ENCODE results near the gene NEO1.

Gene NEO1

DNA sequence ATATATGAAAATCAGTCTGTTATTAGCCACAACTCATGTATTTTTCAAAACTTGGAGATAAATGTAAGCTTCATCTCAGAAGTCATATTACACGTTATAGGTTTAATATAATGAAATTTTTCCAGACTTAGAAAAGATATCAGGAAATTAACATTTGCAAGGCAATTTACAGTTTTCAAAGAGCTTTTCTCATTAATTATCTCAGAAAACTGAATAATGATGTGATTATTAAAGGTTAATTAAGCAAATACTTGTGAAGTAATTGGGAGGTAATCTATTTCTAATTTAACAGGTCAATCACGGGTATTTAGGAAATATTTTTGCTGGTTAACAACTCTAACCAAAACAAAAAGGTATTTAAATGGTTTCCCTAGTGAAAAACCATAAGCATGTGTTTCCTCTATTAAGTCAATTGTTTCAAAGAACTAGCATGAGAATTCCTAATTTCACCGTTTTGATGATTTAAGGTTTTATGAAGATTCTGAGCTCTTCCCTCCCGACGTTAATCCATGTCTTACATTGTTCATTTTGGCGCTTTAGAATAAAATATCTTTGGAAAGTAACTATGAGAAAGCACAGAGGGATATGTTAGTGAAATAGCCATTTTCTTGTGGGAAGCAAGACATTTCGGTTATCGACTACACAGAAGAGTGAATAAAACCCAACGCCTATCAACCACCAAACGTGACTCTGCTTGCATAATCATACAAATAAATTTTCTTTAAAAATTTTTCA is 1.5 kb upstream of the NEO1 start:
- Mint-ChIP-seq H3K4me1 (peaks cover 6% of the 10 kb centered on the region), H3K36me3 (no peaks in the 10 kb centered on the region), H3K4me3 (peak overlapping the region; percentile 77), H3K27me3 (no peaks in the 10 kb centered on the region), H3K27ac (no peak overlapping the region), H3K9me3 (no peaks in the 10 kb centered on the region)
- no peak for ATAC-seq

DNA sequence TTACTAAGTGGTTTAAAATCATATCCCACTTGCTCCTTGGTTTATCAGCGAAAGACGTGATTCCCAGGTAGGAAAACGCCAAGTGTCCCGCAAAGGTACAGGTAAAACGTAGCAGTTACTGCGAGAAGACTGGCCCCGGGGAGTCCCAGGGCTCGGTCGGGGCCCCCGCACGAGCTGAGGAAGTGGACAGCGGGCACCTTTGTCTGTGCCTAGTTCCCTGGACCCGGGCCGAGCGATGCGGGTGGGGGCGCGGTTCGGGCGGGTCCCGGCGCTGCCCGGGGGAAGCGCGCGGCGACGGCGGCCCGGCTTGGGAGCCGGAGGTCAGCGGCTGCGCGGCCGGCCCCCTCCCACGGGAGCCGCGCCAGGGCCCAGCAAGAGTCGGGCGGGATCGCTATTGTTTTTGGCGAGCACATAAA is 864 bp upstream of the NEO1 start:
- Mint-ChIP-seq H3K27me3 (no peaks in the 10 kb centered on the region), H3K4me1 (peaks cover 6% of the 10 kb centered on the region), H3K9me3 (no peaks in the 10 kb centered on the region), H3K27ac (peak overlapping the region; percentile 11), H3K4me3 (peak overlapping the region; percentile 81), H3K36me3 (no peaks in the 10 kb centered on the region)
- peak; percentile 17 for ATAC-seq

DNA sequence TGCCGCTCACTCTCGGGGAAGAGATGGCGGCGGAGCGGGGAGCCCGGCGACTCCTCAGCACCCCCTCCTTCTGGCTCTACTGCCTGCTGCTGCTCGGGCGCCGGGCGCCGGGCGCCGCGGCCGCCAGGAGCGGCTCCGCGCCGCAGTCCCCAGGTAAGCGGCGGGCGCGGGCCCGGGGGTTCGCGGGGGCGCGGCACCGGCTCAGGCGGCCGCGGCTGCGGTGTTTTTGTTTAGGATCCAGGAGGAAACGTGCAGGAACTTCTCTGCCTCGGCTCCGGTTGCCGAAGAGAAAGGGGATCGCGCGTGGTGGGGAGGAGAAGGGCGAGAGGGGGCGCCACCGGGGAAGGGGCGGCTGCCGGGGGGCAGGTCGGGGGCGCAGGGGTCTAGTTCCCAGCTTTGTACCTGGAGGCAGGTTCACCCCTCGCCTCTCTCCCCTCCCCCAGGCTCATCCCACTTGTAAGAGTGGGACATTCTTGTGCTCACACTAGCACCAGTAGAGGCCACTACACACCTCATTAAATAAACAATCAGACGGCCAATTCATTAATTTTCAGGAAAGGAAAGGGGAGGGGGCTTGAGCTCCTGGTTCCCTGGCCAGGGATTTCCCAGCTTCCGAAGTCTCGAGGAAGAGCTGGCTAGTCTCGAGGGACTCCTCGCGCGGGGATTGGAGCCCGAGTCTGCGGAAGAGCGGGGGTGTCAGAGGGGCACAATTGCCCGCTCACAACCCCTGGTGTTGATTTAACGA is 562 bp downstream of the NEO1 start:
- peak; percentile 63 for ATAC-seq
- Mint-ChIP-seq H3K4me3 (peak overlapping the region; percentile 91), H3K27me3 (no peaks in the 10 kb centered on the region), H3K9me3 (no peaks in the 10 kb centered on the region), H3K36me3 (no peaks in the 10 kb centered on the region), H3K4me1 (peaks cover 6% of the 10 kb centered on the region), H3K27ac (peak overlapping the region; percentile 24)

DNA sequence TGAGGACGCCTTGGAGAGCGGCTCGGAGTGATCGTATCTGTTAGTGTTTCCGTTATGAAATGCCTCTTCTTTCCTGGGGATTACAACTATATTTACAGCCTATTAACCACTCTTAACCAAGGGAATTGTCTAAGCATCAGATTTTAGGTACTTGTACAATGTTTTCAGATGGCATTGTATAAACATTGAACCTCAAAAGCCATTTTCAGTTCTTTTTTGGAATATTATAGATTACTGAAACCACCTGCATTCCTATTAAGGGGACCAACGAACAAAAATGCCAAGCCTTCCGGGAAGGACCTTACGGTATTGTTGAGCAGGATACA is 1.1 kb downstream of the NEO1 start:
- Mint-ChIP-seq H3K36me3 (no peaks in the 10 kb centered on the region), H3K9me3 (no peaks in the 10 kb centered on the region), H3K4me3 (peak overlapping the region; percentile 91)

DNA sequence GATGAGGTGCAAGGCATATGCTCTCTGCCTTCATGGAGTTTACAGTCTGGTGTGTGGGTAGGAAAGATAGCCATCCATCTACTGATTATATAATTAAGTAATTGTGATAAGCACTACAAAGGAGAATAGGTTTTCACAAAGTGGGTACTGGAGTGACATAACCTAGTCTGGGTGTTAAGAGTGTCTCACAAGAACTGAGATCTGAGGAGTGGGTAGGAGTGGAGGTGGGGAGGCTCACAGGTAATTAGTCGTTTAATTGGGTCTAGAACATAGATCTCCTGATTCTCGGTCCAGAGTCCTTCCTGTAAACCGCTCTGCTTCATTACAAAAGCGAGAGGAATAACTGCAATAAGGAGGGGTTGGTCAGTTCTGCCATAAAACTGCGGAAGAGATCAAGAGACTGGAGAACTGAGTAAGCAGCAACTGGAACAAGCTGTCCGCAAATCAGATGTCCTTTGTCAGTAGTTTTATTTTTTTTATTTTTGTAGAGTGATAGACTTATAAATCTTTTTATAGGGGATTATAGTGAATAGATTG is 2.2 kb downstream of the NEO1 start:
- no peak for ATAC-seq
- no peaks in the 10 kb centered on the region for H3K36me3 Mint-ChIP-seq
- H3K27ac Mint-ChIP-seq: no peak overlapping the region
- no peaks in the 10 kb centered on the region for H3K27me3 Mint-ChIP-seq
- peaks cover 6% of the 10 kb centered on the region for H3K4me1 Mint-ChIP-seq
- H3K4me3 Mint-ChIP-seq: no peak overlapping the region
- no peaks in the 10 kb centered on the region for H3K9me3 Mint-ChIP-seq

More for the DNA sequence above, 1.1 kb downstream of the NEO1 start:
- H3K27ac Mint-ChIP-seq: peak overlapping the region; percentile 24
- no peak for ATAC-seq
- no peaks in the 10 kb centered on the region for H3K27me3 Mint-ChIP-seq
- peaks cover 6% of the 10 kb centered on the region for H3K4me1 Mint-ChIP-seq

DNA sequence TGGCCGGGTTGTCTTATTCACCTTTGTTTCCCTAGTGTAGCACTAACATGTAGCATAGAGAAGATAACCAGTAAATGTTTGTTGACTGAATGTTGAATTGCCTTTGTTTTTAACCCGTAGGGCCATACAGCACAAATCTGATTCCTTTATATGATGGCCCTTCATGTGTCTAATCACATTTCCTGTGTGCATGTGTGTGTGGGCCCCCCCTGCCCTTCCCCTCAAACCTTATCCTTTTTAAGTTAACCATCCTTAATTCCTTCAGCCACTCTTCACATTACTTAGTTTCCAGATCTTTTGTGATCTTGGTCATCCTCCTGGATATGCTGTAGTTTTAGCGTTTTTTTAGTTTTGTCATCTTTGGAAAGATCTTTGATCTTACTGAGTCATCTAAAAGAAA is 4.2 kb downstream of the NEO1 start:
- H3K4me3 Mint-ChIP-seq: no peak overlapping the region

DNA sequence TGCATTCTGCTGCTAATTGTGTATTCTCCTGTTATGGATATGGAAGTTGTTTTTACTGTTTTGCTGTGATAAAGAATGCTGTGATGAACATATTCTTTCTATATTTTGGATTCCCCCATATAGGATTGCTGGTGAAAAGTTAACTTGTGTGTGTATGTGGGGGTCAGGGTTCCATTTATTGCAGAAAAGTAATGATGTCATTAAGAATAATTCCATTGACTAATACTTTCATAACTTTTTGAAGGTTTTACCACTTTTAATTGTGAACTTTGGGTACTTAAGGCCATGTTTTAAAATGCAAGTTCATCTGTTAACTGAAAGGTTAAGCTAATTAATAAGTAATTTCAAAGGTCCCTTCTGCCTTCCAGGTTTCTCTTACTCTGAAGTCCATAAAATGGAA is 6.2 kb downstream of the NEO1 start:
- Mint-ChIP-seq H3K27ac (no peak overlapping the region), H3K4me1 (no peaks in the 10 kb centered on the region), H3K27me3 (peaks cover 5% of the 10 kb centered on the region), H3K9me3 (no peaks in the 10 kb centered on the region), H3K36me3 (no peaks in the 10 kb centered on the region), H3K4me3 (no peak overlapping the region)
- no peak for ATAC-seq

More for the DNA sequence above, 4.2 kb downstream of the NEO1 start:
- H3K4me1 Mint-ChIP-seq: peaks cover 6% of the 10 kb centered on the region
- H3K27ac Mint-ChIP-seq: no peak overlapping the region
- no peaks in the 10 kb centered on the region for H3K27me3 Mint-ChIP-seq
- no peaks in the 10 kb centered on the region for H3K9me3 Mint-ChIP-seq
- ATAC-seq: no peak
- no peaks in the 10 kb centered on the region for H3K36me3 Mint-ChIP-seq

DNA sequence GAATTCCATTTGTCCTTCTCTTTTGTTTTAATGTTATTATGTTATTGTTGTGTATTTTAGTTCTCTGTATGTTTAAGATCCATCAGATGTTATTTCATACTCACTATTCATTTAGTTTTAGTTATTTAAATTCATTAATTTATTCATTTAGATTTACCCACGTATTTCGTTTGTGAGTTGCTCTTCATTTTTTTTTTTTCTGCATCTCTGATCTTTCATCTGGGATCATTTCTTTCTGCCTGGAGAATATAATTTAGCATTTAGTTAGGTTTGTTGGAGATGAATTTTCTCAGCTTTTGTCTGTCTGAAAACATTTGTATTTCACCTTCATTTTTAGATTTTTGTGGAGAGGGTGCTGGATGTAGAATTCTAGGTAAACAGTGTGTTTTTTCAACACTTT is 12.9 kb downstream of the NEO1 start:
- Mint-ChIP-seq H3K27ac (no peak overlapping the region), H3K4me1 (no peaks in the 10 kb centered on the region), H3K27me3 (peaks cover 8% of the 10 kb centered on the region), H3K4me3 (no peak overlapping the region), H3K9me3 (no peaks in the 10 kb centered on the region), H3K36me3 (no peaks in the 10 kb centered on the region)
- ATAC-seq: no peak

DNA sequence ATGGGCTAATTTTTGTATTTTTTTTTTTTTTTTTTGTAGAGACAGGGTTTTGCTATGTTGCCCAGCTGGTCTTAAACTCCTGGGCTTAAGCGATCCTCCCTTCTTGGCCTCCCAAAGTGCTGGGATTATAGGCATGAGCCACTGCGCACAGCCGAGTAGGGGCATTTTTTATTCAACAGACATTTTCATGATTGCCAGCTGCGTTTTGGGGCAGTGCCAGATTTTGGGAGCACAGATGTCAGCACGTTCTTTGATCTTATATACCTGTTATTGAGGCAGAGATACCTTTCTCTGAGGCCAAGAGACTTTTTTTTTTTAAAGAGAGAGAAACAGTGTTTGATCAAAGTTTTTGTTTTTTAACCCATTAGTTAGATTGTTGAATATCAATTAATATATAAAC is 16.8 kb downstream of the NEO1 start:
- Mint-ChIP-seq H3K4me3 (no peak overlapping the region), H3K4me1 (no peaks in the 10 kb centered on the region), H3K27ac (no peak overlapping the region), H3K9me3 (no peaks in the 10 kb centered on the region), H3K36me3 (no peaks in the 10 kb centered on the region), H3K27me3 (no peaks in the 10 kb centered on the region)
- ATAC-seq: no peak

DNA sequence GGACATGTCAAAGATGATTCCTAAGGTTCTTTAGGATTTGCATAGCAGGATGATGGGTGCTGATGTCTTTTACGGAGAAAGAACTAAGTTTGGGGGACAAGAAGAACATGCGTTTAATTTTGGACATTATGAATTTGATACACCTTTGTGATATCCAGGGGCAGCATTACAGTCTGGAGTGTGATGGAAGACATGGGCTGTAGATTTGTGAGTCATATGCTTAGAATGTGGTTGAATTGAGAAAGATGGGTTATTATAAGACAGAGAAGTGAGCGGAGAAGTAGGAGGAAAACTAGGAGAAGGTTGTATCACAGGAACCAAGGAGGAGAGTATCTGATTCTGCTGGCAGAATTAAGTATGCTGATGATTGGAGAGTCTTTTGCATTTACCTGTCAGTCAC is 20.6 kb downstream of the NEO1 start:
- no peaks in the 10 kb centered on the region for H3K36me3 Mint-ChIP-seq
- ATAC-seq: no peak

DNA sequence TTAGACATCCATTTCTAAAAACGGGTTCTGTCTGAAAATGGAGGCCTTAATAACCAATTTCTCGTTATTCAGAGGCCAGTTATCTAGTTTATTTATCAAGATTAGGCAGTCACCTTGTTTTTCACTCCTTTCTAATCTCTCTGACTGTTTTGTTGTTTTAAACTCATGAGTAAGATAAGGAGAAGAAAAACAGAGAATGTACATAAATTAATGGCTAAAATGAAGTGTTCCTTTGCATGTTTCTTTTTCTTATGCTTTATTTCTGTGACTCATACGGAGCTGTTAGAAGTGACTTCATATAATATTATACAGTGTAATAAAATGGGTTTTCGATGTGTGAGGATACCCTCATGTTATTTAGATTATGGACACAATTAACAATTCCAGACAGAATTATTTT is 22.0 kb downstream of the NEO1 start:
- Mint-ChIP-seq H3K4me1 (no peaks in the 10 kb centered on the region), H3K27me3 (no peaks in the 10 kb centered on the region)

More for the DNA sequence above, 20.6 kb downstream of the NEO1 start:
- Mint-ChIP-seq H3K9me3 (no peaks in the 10 kb centered on the region), H3K4me1 (no peaks in the 10 kb centered on the region), H3K27me3 (no peaks in the 10 kb centered on the region), H3K27ac (no peak overlapping the region), H3K4me3 (no peak overlapping the region)

DNA sequence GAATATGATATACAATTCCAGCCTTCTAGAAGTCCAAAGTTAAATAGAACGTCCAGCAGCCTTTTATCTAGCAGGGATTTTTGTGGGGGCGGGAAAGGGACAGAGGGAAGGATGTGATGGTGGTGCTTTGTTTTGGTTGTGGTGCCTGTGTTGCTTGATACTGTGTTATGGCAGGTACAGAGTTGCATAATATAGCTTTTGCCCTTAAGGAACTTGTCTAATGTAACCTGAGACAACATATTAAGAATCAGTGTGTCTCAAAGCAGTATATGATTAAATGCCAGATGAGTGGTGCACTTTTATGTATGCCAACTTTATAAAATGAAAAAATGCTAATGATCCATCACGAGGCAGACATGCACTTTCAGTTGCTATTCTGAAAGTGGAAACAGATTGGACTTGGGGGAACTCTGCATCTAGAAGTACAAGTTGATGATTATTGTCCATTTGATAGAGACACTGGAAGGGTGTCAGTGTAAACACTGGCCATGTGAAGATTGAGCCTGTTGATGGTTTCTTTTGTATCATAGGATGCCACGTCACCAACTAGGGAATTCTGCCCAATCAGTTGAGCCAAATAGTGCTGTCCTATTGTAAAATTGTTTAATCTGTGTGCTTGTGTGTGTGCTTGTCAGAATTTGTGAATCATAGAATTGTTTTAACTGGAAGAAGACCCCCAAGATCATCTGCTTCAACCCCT is 23.0 kb downstream of the NEO1 start:
- H3K4me1 Mint-ChIP-seq: no peaks in the 10 kb centered on the region
- no peaks in the 10 kb centered on the region for H3K27me3 Mint-ChIP-seq
- ATAC-seq: no peak

More for the DNA sequence above, 22.0 kb downstream of the NEO1 start:
- no peaks in the 10 kb centered on the region for H3K9me3 Mint-ChIP-seq
- no peak overlapping the region for H3K27ac Mint-ChIP-seq
- no peak for ATAC-seq
- no peak overlapping the region for H3K4me3 Mint-ChIP-seq
- no peaks in the 10 kb centered on the region for H3K36me3 Mint-ChIP-seq

DNA sequence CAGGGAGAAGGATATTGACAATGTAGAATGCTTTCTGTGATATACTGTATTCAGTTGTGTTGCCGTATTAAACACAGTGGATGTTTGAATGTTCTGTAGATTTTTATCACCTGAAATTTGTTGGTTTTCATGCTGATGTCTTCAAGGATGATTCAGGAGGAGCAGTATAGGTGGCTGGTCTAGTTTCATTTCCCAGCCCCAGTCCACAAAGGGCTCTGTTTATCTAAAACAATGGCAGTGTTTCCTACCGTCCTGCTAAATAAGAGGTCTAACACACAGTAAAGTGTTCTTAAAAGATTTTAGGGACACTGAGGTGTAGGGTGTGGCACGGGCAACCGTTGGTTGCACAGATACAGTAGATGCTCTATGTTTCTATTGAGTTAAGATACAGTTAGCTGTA is 26.0 kb downstream of the NEO1 start:
- H3K36me3 Mint-ChIP-seq: no peaks in the 10 kb centered on the region

More for the DNA sequence above, 23.0 kb downstream of the NEO1 start:
- no peaks in the 10 kb centered on the region for H3K9me3 Mint-ChIP-seq
- H3K4me3 Mint-ChIP-seq: no peak overlapping the region
- H3K27ac Mint-ChIP-seq: no peak overlapping the region
- H3K36me3 Mint-ChIP-seq: no peaks in the 10 kb centered on the region

DNA sequence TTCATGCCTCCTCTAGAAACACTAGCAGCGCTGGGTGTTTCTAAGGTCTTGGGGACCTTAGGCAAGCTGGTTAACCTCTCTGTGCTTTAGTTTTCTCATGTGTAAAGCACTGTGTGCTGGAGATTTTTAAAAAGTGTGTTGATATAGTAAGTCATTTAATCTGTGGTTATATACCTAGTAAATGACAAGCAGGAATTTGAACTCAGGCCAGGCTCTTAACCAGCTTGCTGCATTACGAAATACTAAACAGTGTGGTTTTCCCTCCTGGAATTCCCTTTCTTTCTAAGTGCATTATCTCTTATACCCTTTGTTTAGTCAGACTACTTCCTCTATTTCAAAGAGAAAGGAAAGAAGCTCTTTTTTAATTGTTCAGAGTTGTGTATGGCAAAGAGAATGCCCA is 26.5 kb downstream of the NEO1 start:
- Mint-ChIP-seq H3K4me3 (no peak overlapping the region), H3K9me3 (no peaks in the 10 kb centered on the region), H3K36me3 (no peaks in the 10 kb centered on the region), H3K27ac (no peak overlapping the region), H3K27me3 (no peaks in the 10 kb centered on the region), H3K4me1 (no peaks in the 10 kb centered on the region)
- ATAC-seq: no peak

More for the DNA sequence above, 26.0 kb downstream of the NEO1 start:
- Mint-ChIP-seq H3K27ac (no peak overlapping the region), H3K9me3 (no peaks in the 10 kb centered on the region), H3K4me3 (no peak overlapping the region), H3K4me1 (no peaks in the 10 kb centered on the region), H3K27me3 (no peaks in the 10 kb centered on the region)
- ATAC-seq: no peak

DNA sequence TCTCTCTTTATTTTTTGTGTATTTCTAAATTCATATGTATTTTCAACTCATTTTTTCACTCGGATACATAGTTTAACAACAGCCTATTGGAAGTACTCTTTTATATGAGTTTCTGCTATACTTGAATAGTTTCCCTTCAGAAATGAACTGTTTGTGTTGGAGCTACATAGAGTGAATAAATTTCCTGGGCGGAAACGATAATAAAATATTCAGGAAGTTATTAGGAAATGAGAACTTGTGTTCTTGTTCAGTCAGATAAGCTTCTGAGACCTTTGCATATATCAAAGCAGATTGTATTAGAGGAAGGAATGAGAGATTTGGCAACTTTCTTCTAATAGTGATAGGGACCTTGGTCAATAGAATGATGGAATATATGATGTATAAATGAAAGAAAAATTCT is 27.3 kb downstream of the NEO1 start:
- Mint-ChIP-seq H3K4me1 (no peaks in the 10 kb centered on the region), H3K27ac (no peak overlapping the region), H3K4me3 (no peak overlapping the region), H3K27me3 (no peaks in the 10 kb centered on the region), H3K9me3 (peaks cover 1% of the 10 kb centered on the region), H3K36me3 (peaks cover 3% of the 10 kb centered on the region)
- no peak for ATAC-seq
